Measurements from ENCODE around the gene GTF3C5. TPM values are rescaled to one million over a fixed set of nuclear protein-coding genes. Genes with fewer than 3 reads are reported as not detected.
"Not testable (repeated sequence)": the region's sequence is repeated elsewhere in the genome, so short reads cannot be mapped to it uniquely, and the experiment has no call there.

The GTF3C5 gene
- total RNA-seq, 3 donors from 2014 or later = 43.8 to 74.4 (median 68.2) TPM

DNA sequence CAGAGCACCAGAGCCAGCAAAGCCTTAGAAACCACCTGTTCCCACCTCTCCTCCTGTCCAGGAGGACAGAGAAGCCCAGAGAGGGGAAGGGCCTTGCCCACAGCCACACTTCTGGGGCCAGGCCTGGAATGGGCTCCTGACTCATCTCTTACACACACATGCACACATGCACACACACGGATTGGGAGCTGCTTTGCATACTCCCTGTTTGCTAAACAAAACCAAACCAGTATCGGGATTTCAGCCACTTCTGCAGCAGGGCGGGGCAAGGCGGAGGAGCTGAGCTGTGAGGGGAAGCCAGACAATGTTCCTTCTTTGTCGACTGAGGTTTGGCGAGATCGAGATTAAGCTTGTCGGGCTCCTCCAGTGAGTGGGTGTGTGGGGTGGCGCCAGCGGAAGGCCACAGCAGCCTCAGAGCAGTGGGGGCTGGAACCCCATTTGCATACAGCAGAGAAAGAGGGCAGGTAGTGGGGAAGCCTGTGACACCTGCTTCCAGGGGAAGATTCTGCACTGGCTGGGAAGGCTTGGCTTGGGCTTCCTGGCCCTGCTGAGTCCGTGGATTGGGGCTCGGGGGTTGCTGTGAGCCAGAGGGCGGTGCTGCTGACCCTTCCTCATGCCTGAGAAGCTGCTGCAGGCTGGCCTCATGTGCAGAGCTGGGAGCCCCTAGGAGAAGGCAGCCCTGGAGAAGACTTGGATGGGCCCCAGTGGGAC lies 36.2 kb upstream of the GTF3C5 start:
- H3K4me1 ChIP-seq = peaks cover 0 to 4% of the 10 kb centered on the region in 2 donors
- no peaks in the 10 kb centered on the region for H3K9me3 ChIP-seq
- TF ChIP-seq POLR2AphosphoS5 (IDR thresholded peaks at IDR 0.05) (no peak), POLR2A (IDR thresholded peaks at IDR 0.05) (no peak)
- TF ChIP-seq, protein P1, sequence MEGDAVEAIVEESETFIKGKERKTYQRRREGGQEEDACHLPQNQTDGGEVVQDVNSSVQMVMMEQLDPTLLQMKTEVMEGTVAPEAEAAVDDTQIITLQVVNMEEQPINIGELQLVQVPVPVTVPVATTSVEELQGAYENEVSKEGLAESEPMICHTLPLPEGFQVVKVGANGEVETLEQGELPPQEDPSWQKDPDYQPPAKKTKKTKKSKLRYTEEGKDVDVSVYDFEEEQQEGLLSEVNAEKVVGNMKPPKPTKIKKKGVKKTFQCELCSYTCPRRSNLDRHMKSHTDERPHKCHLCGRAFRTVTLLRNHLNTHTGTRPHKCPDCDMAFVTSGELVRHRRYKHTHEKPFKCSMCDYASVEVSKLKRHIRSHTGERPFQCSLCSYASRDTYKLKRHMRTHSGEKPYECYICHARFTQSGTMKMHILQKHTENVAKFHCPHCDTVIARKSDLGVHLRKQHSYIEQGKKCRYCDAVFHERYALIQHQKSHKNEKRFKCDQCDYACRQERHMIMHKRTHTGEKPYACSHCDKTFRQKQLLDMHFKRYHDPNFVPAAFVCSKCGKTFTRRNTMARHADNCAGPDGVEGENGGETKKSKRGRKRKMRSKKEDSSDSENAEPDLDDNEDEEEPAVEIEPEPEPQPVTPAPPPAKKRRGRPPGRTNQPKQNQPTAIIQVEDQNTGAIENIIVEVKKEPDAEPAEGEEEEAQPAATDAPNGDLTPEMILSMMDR (IDR thresholded peaks at IDR 0.05) = no peak
- intact Hi-C loops (cut with DNase I; ENCODE audit: low total_unique reads) = no loop called here
- H3K27me3 ChIP-seq = peaks cover 0 to 3% of the 10 kb centered on the region in 2 donors
- H3K36me3 ChIP-seq = no peaks in the 10 kb centered on the region
- peak overlapping the region in 1 of 3 donors; percentile 32 for H3K4me3 ChIP-seq
- peak in 1 of 2 donors; percentile 55 for DNase-seq (ENCODE audit: low spot score in 2 of 2)
- peak overlapping the region in 1 of 2 donors; percentile 29 for H3K27ac ChIP-seq

DNA sequence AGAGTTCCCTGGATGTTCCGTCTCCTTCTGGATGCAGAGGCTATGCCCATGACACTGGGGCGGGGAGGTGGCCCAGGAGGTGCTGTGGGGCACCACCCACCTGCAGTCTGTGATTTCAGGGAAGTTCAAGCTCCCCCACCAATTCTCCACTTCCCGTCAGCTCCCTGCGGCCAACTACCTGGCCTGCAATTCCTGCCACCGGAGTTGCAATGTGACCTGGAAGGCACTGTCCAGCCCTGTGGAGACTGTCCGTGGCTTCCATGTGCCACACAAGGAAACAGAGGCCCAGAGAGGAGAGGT lies 35.7 kb upstream of the GTF3C5 start:
- no peaks in the 10 kb centered on the region for H3K9me3 ChIP-seq
- DNase-seq (ENCODE audit: low spot score in 2 of 2) = no peak
- H3K36me3 ChIP-seq = no peaks in the 10 kb centered on the region
- no peaks in the 10 kb centered on the region for H3K27me3 ChIP-seq
- H3K4me1 ChIP-seq = peaks cover 0 to 4% of the 10 kb centered on the region in 2 donors
- H3K4me3 ChIP-seq = no peak overlapping the region
- intact Hi-C loops (cut with DNase I; ENCODE audit: low total_unique reads) = no loop called here
- TF ChIP-seq POLR2A (IDR thresholded peaks at IDR 0.05) (no peak), POLR2AphosphoS5 (IDR thresholded peaks at IDR 0.05) (no peak)
- TF ChIP-seq, protein P1 (IDR thresholded peaks at IDR 0.05) = no peak
- H3K27ac ChIP-seq = no peak overlapping the region

DNA sequence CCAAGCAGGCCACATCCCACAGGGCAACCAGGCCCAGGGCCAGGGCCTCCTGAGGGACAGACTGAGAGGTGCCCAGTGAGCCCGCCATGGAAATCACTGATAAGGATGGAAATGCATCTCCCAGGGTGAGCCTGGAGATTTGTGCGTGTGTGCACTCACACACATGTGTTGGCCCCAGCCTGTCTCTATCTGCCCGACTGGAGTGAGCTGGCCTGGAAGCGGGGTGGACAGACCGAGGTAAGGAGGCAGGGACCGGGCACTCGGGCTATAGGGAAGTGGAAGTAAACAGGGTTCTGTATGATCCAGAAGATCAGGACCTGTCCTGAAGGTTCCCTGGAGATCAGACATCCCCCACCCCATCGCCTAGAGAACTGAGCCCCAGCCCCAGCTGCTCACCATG lies 34.9 kb upstream of the GTF3C5 start:
- DNase-seq (ENCODE audit: low spot score in 2 of 2) = no peak
- Histone ChIP-seq H3K9me3 (no peaks in the 10 kb centered on the region), H3K27ac (no peak overlapping the region), H3K27me3 (peaks cover 0 to 4% of the 10 kb centered on the region in 2 donors), H3K4me1 (peaks cover 0 to 4% of the 10 kb centered on the region in 2 donors), H3K4me3 (no peak overlapping the region), H3K36me3 (no peaks in the 10 kb centered on the region)
- TF ChIP-seq POLR2A (IDR thresholded peaks at IDR 0.05) (no peak), POLR2AphosphoS5 (IDR thresholded peaks at IDR 0.05) (no peak)
- TF ChIP-seq, protein P1 (IDR thresholded peaks at IDR 0.05) = no peak
- intact Hi-C loops (cut with DNase I; ENCODE audit: low total_unique reads) = no loop called here

DNA sequence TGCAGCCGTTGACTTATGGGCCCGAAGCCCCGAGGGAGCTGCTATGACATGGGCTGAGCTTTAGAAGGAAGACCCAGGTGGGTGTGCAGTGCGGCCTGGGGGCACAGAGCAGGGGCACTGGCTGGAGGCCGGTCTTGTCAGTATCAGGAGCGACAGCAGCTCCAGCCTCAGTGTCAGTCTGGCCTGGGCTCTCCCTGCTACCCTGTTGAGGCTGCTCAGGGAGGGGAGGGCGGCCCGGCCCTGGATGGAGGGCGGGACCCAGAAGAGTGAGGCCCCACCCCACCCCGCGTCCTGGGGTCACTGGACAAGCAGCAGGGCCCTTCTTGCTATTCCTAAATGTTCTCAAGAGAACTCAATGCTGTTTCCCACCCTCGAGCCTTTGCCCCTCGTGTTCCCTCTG lies 34.3 kb upstream of the GTF3C5 start:
- no peak for DNase-seq (ENCODE audit: low spot score in 2 of 2)
- H3K27ac ChIP-seq = no peak overlapping the region
- peaks cover 0 to 7% of the 10 kb centered on the region in 2 donors for H3K27me3 ChIP-seq
- intact Hi-C loops (cut with DNase I; ENCODE audit: low total_unique reads) = no loop called here
- TF ChIP-seq, protein P1 (IDR thresholded peaks at IDR 0.05) = no peak
- TF ChIP-seq POLR2AphosphoS5 (IDR thresholded peaks at IDR 0.05) = no peak
- TF ChIP-seq POLR2A (IDR thresholded peaks at IDR 0.05) = no peak
- no peaks in the 10 kb centered on the region for H3K36me3 ChIP-seq
- no peaks in the 10 kb centered on the region for H3K9me3 ChIP-seq
- H3K4me1 ChIP-seq = peaks cover 0 to 4% of the 10 kb centered on the region in 2 donors
- no peak overlapping the region for H3K4me3 ChIP-seq

DNA sequence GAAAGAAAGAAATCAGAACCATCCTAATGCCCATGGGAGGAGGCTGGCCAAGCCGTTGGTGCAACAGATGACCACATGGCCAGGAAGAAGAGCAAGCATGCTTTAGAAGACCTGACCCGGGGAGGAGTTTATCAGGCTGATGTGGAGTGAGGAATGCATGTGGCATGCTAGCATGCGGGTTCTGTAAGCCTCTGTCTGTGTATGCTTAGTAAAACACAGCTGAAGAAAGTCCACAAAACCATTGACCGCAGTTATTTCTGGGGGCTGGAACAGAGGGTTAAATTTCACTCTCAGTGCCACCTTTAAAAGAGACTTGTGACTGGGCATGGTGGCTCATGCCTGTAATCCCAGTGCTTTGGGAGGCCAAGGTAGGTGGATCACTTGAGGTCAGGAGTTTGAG lies 33.2 kb upstream of the GTF3C5 start:
- Histone ChIP-seq H3K9me3 (no peaks in the 10 kb centered on the region), H3K27me3 (peaks cover 0 to 7% of the 10 kb centered on the region in 2 donors), H3K4me1 (peaks cover 0 to 4% of the 10 kb centered on the region in 2 donors), H3K27ac (no peak overlapping the region), H3K36me3 (no peaks in the 10 kb centered on the region), H3K4me3 (no peak overlapping the region)
- TF ChIP-seq POLR2A (IDR thresholded peaks at IDR 0.05) = no peak
- TF ChIP-seq, protein P1 (IDR thresholded peaks at IDR 0.05) = no peak
- no peak for TF ChIP-seq POLR2AphosphoS5 (IDR thresholded peaks at IDR 0.05)
- intact Hi-C loops (cut with DNase I; ENCODE audit: low total_unique reads) = no loop called here
- DNase-seq (ENCODE audit: low spot score in 2 of 2) = no peak

DNA sequence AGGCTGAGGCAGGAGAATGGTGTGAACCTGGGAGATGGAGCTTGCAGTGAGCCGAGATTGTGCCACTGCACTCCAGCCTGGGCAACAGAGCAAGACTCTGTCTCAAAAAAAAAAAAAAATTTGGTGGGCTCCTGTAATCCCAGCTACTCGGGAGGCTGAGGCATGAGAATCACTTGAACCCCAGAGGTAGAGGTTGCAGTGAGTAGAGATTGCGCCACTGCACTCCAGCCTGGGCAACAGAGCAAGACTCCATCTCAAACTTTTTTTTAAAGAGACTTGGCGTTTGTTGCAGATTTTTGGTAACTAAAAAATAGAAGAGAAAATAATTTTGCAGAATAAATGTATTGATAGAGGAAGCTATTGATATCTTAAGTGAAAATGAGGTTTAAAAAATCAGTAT lies 32.6 kb upstream of the GTF3C5 start:
- H3K9me3 ChIP-seq; H3K36me3 ChIP-seq; H3K4me1 ChIP-seq; DNase-seq (ENCODE audit: low spot score in 2 of 2); H3K27ac ChIP-seq; intact Hi-C loops (cut with DNase I; ENCODE audit: low total_unique reads); H3K4me3 ChIP-seq: not testable (repeated sequence)
- peaks cover 0 to 10% of the 10 kb centered on the region in 2 donors for H3K27me3 ChIP-seq
